Measurements from ENCODE around the gene MBD1.
"Not testable (repeated sequence)": the region's sequence is repeated elsewhere in the genome, so short reads cannot be mapped to it uniquely, and the experiment has no call there.

Gene MBD1

DNA sequence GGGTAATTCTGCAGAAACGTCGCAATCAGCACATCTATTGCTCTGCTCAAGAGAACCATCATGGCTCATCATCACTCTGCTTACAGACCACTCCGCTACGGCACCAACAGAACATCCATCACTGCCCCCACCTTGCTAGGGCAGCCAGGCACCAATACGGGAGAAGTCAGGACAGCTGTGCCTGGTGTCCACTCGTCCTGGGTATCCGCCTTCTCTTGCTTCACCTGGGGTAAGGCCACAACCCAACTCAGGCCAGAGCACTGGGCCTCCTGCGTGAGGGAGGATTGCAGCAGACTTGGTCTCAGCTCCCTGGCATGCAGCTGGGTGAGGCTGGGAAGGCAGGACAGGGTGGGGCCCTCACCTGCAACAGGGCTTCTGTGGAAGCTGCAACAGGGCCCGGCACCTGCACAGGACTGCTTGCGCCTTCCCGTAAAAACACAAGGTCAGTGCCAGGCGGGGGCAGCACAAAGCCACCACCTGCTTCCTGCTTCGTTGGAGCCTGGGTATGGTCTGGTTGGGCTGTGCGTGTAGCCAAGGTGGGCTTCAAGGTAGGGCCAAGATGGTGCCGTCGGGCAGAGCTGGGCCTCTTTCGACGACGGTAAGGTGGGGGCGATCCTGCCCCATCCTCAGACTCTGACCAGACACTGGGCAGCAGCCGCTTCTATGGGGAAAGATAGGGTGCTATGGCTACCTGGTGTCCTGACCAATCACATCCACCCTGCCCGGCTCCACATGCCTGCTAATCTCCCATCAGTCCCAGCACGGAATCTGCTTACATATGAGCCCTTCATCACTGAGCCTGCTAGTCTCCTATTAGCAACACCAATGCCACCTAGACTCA lies 7.9 kb downstream of the MBD1 start:
- DNase-seq (ENCODE audit: low read depth): no peak

DNA sequence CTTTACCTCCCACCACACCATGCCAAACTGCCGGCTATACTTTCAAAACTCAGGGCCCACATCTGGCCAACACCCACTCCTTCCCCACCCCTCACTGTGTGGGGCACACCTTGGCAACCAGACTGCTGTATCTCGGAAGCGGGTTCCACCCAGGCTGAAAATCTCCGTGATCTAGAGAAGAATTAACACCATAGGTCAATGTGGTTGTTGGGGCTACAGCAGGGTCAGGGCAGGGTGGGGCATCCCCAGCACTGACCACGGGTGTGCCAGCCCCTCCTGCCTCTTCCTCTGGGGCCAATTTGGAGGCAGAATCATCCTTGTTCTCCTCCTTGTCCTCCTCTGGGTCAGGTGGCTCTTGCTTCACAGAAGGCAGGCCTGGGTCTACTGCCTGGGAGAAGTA lies 8.8 kb downstream of the MBD1 start:
- no peak for DNase-seq (ENCODE audit: low read depth)

DNA sequence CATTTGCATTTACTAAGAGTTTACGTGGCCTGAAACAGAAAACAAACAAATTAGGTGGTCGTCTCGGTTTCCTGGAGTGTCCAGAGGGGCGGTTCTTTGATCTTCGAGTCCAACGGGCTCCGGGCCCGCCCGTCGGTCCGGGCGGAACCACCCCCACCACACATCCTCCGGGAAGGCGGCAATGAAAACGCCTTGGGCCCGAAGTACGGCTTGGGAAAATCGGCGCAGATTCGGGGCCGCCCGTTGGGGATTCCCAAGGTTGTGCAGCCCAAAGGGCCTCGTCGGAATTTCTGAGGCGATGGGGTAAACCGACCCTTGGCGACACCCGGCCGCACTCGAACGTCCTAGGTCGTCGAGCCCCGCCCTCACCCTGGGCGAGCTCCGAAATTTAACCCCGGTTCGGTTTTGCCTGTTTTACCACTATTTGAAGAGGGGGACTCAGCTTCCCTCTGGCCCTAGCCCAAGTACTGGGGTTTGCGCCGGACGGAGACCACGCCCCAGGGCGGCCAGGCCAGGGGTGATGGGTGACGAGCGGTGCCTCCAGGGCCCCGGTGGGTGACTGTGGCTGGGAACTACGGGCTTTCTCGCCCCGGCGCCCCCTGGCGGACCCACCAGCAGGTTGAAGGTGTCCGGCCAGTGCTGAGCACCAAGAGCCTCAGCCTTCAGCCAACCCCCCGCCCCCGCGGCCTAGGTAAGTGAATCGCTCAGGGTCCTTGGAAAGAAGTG lies 13.1 kb downstream of the MBD1 start:
- peak; percentile 61 for DNase-seq (ENCODE audit: low read depth)

DNA sequence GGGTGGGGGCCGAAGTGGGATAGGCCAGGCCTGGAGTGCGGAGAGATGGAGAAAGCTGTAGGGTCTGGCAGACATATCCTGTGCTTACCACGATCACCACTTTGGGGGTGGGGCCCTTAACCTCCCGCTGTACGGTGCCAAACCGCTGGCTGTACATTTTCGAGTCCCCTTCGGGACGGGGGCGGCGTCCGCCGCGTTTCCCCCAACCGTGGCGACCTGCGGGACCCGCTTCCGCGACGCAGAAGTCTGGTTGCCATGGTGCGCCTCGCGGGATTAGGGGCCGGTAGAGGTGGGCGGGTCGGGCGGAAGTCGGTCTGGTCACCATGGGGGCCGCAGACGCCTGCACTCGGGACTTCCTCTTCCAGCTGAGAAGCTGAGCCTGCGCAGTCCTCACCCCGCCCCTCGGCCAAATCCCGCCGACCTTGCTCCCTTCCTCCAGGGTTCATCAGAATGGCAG lies 15.0 kb downstream of the MBD1 start, which contains the start of gene CFAP53:
CFAP53 (minus strand) TSS at position 248 of the 457 bp plus-strand sequence; CDS start at position 157, 91 bp downstream.
- DNase-seq (ENCODE audit: low read depth): peak; percentile 61

DNA sequence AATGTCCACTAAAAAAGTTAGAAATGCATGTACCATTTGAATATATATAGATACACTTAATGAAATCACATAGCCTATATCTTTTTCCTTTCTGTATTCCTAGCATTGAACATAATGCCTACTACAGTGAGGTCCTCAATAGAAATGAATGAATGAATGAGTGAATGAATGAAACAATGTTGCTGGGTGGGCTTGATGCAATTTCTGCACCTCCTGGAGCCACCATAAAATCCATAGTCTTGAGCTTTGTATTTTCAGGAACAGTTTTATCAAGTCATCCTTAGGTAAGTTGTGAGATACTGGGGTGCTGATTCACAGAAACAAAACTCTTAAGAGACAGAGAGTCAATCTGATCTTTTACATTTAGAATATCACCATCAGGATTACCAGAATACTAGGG lies 18.3 kb downstream of the MBD1 start:
- DNase-seq (ENCODE audit: low read depth): no peak

DNA sequence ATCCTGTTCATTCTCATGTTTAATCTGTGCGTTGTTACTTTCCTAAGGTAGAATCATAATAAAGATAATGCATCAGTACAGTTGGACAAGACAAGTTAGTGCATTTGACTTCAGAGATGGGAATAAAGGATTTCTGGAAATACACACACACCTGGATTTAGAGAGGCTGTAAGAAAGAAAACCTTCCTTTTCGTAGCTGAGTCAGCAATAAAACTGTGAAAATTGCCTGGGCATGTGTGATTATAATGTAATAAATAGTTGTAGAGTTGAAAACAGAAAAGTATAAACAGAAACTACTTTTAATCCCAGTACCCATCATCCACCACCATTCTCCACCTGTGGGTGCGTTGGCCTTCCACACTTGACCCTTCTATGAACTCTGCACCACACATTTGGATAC lies 30.4 kb downstream of the MBD1 start:
- DNase-seq (ENCODE audit: low read depth): no peak

DNA sequence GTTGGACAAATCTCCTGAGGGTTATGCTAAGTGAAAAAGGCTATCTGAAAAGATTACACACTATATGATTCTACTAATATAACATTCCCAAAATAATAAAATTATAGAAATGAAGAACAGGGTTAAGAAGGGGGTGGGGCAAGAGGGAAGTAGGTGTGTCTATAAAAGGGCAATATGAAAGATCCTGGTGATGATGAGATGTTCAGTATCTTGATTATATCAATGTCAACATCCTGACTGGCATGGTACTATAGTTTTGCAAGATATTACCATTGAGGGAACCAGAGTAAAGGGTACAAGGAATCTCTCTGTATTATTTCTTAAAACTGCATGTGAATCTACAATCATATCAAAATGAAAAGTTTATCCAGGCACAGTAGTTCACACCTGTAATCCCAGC lies 31.7 kb downstream of the MBD1 start:
- no peak for DNase-seq (ENCODE audit: low read depth)

DNA sequence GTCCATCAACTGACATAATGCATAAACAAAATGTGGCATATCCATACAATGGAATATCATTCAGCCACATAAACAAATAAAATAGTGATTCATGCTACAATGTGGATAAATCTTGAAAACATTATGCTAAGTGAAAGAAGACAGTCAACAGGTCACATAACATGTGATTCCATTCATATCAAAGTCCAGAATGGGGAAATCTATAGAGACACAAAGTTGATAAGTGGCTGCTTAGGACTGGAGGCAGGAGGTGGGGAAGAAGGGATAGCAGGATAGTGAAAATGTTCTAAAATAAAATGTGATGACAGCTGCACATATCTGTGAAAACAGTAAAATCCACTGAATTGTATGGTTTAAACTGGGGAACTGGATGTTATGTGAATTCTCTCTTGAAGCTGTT lies 33.8 kb downstream of the MBD1 start:
- DNase-seq (ENCODE audit: low read depth): no peak

DNA sequence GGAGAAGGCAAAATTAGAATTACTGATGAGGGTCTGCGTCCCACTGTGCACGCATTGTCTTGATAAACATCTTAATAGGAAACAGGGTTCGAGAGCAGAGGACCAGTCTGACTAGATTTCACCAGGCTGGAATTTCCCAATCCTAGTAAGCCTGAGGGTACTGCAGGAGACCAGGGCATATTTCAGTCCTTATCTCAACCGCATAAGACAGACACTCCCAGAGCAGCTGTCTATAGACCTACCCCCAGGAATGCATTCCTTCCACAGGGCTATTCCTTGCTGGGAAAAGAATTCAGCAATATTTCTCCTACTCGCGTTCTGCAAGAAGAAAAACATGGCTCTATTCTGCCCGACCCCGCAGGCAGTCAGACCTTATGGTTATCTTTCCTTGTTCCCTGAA lies 39.6 kb downstream of the MBD1 start:
- DNase-seq (ENCODE audit: low read depth): not testable (repeated sequence)

DNA sequence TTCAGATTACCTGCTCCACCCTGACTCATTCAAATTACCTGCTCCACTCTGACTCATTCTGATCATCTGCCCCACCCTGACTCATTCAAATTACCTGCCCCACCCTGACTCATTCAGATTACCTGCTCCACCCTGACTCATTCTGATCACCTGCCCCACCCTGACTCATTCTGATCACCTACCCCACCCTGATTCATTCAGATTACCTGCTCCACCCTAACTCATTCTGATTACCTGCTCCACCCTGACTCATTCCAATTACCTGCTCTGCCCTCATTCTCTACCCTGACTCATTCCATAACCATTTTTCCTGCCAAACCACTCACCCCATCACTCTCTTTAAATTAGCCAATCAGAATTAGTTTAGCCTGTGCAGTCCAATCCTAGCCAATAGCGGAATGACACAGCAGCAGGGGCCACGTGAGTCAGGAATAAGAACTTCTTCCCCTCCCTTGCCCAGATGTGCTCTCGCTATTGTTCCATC lies 41.2 kb downstream of the MBD1 start:
- no peak for DNase-seq (ENCODE audit: low read depth)

DNA sequence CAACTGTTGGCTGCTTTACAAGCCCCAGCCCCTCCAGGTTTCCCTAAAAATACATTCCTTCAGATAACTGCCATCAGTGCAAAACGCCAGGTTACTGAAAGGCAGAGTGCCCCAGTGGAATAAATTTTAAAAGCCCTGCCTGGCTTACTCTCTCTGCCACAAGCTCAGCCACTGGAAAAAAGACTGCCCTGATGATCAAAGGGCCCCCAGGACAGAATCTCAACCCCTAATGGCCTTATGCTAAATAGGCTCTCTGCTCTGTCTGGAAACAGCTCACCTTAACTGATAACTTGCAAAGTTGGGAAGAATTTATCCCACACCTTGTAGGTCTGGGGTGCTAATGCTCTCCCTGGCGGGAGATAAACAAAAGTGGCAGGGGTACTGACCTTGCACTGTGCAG lies 48.9 kb downstream of the MBD1 start:
- DNase-seq (ENCODE audit: low read depth): no peak

DNA sequence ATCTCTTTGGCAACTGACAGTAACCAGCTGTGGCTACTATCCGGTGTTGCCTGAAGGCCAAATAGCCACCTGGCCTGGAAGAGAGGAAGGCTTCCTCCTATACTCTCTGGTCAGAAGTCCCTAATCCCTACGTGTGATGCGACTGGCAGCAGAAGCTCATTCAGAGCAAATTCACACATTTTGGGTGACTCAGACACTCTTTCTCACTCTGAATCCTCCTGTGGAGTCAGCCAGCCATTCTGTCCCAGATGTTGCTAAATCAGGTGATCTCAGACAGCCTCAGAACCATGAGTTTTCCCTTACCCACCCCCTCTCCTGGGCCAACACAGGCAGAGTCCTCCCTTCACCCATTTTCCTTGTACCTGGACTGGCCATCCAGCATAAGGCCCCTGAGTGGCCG lies 49.7 kb downstream of the MBD1 start:
- DNase-seq (ENCODE audit: low read depth): no peak

DNA sequence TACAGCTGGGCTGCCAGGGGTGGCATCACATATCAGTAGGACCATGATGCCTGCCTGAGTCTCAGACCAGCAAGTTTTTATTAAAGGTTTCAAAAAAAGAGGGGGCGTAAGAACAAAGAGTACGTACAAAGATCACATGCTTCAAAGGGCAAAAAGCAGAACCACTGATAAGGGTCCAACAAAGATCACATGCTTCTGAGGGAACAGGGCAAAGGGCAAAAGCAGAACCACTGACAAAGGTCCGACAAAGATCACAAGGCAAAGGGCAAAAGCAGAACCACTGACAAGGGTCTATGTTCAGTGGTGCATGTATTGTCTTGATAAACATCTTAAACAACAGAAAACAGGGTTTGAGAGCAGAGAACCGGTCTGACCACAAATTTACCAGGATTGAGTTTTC lies 61.1 kb downstream of the MBD1 start:
- DNase-seq (ENCODE audit: low read depth): not testable (repeated sequence)
